Stimulated activated naive CD4-positive, alpha-beta T cell treated with Interleukin-2 at 50 U/mL for 16 hours (primary cell): ENCODE results near the gene SLC25A26.

Experiments used
- DNase-seq: peaks from one replicate; lab custom pipeline; 2025; lab: John Stamatoyannopoulos, UW

The SLC25A26 gene

GRCh38 chr3:66227051-66227450 is 6.2 kb downstream of the SLC25A26 start:
- DNase-seq = no peak

GRCh38 chr3:66227915-66228314 is 7.1 kb downstream of the SLC25A26 start:
- no peak for DNase-seq

DNA sequence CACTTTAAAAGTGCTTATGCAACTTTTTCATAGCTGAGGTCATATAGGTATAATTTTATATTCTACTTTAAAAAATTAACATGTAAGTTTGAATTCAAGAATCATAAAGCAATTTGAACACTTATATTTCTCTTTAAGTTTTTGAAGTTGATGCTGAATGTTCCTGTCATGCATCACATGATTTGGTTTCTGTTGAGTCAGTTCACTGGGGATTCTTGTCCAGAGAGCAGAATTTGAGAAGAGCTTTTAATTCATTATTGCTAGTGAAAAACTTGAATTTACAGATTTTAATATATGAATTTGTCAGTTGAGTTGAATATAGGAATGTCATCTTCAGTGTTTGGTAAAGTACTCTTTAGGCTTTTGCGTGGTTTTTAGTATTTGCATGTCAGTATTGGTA is 7.9 kb downstream of the SLC25A26 start:
- no peak for DNase-seq

GRCh38 chr3:66229931-66230330 is 9.1 kb downstream of the SLC25A26 start:
- no peak for DNase-seq

DNA sequence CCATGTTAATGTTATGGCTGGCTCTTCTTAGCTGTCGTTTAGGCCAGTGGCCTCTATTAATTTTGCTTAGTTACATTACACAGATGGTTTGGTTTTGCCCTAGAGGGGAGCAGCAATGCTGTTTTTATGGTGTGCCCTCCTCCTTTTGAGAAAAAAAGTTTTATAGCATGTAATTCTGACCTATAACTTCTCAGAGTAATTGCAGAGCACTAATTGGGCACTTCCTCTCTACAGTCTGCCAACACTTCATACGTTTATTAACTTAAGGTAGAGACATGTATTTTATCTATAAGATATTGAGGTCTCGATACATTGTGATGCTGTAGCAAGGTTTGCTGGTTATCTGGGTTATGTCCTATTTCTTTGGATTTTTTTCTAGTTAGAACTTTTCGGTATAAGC is 12.2 kb downstream of the SLC25A26 start:
- no peak for DNase-seq

- DNase-seq = no peak
Observed at GRCh38 chr3:66236281-66236680, 15.5 kb downstream of the SLC25A26 start.

- DNase-seq = no peak
Observed at GRCh38 chr3:66237552-66237951, 16.8 kb downstream of the SLC25A26 start.

DNA sequence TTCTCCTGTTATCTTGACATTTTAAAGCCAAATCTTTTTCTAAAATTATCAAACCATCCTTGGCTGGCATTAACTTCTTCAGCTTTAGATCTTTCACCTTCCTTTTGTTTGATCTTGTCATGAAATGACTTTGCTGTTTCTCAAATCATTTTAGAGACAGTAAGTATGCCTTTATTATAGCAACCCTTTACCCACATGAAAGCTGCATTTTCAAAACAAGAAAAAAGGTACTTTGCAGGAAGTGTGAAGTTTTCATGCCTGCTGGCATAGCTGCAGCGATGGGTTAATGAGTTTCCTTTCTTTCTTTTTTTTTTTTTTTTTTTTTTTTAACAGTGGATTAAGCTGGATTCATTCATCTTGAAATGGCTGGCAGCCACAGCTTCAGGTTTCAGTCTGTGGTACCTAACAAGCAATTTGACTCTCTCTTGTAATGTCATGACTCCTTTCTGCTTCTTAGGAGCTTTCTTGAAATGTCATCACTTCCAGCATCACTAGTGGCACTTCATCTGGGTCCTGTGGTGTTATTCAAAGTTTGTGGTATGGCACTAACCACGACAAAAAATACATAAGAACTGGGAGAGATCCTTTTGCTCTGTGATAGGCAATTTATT is 18.8 kb downstream of the SLC25A26 start:
- no peak for DNase-seq

DNA sequence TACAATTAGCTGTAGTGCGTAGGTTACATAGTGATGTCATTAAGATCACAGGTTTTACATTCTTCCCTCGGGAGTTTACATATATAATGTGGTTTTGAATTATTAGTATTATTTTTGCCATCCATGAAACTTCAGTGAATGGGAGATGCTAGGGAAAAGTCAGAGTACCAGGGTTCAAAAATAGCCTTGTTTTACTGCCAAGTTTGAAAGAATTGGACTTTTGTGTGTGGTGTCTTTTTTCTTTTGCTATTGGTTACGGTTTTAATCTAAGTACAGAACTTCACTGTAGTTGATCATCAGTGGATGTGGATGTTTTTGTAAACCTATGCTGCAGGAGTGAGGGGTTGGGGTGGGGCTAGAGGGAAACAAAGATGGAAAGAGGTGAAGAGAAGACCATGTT is 20.7 kb downstream of the SLC25A26 start:
- no peak for DNase-seq

GRCh38 chr3:66242788-66243464 is 22.1 kb downstream of the SLC25A26 start:
- no peak for DNase-seq

- no peak for DNase-seq
Observed at GRCh38 chr3:66248641-66249040, 27.8 kb downstream of the SLC25A26 start.

- no peak for DNase-seq
Observed at GRCh38 chr3:66253790-66254620, 33.2 kb downstream of the SLC25A26 start.

DNA sequence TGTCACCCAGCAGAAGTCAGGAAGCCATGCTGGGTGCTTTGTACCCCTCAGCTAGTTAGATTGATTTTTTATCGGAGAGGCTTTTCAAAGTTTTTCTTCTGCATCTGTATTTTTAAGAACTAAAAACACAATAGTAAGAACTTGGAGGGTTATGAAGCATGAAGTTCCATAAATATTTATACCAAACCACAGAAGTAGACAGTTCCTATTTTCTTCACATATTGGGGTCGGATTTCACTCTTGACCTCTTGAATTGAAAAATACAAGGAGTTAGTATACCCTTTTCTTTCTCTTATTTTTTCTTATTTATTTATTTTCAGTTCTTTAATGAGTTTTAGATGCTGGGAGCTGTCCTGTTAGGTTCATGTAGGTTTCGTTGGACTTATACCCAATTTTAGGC is 35.1 kb downstream of the SLC25A26 start:
- no peak for DNase-seq

- no peak for DNase-seq
Observed at GRCh38 chr3:66256806-66257205, 36.0 kb downstream of the SLC25A26 start.

- no peak for DNase-seq
Observed at GRCh38 chr3:66259566-66260255, 38.9 kb downstream of the SLC25A26 start.

- DNase-seq = no peak
Observed at GRCh38 chr3:66260431-66260830, 39.6 kb downstream of the SLC25A26 start.

DNA sequence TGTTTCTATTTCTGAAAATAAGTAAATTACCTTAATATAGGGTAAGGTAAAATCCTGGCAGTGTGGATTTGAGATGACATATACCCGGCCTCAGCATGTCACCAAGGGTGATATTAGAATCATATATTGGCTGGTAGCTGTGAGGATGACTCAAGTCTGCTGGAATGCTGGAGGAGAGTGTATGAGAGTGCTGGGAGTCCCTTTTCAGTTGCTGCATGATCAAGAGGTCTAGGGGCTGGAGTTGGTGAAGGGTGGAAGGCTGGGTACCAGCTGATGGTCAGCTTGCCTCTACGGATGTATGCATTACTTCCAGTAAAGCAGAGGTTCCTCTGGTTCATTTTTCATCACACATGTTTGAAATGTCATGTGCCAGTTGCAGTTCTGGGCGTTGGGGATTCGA is 40.6 kb downstream of the SLC25A26 start:
- DNase-seq = no peak

GRCh38 chr3:66265649-66266048 is 44.8 kb downstream of the SLC25A26 start:
- DNase-seq = no peak

DNA sequence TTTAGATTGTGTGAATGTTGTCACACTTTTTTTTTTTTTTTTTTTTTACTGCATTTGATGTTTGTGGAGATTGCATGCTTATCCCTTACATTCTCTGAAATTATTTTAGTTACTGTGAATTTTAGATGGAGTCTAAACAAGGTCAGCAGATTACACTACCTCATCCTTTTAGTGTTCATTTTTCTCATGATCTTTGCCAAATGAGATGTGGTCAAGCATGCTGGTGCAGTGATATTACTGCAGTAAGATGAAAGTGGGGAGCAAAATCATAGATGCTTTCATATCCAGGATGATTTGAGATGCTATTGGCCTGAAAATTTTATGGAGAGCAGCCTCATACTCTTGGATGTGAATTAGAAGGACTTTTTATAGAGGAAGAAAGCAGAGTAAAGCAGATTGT is 45.8 kb downstream of the SLC25A26 start:
- no peak for DNase-seq

- DNase-seq = no peak
Observed at GRCh38 chr3:66267031-66267430, 46.2 kb downstream of the SLC25A26 start.

GRCh38 chr3:66267906-66268305 is 47.1 kb downstream of the SLC25A26 start:
- no peak for DNase-seq

DNA sequence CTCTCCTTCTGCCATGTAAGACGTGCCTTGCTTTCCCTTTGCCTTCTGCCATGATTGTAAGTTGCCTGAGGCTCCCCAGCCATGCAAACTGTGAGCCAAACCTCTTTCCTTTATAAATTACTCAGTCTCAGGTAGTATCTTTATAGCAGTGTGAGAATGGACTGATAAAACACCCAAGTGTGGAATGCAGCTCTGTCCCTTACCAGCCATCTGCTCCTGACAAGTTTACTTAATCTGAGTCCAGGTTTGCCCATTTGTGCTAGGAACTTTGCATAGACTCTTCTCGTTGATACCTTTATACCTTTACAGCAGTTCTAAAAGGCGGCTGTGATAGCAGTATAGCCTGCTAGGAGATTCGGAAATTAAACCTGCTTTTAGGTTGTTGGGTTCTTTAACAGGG is 48.1 kb downstream of the SLC25A26 start:
- DNase-seq = no peak

GRCh38 chr3:66269411-66269810 is 48.6 kb downstream of the SLC25A26 start:
- no peak for DNase-seq
